HG03520 (cell line): Measurements from ENCODE around the gene DAZAP2.

Source experiments
- ATAC-seq: cut with Tn5 transposase; IDR thresholded peaks from one replicate; pipeline ENCODE4 v1.9.1; 2021; ENCODE audit warnings: mild to moderate bottlenecking, moderate library complexity; ENCODE audit not compliant: unreplicated experiment

The DAZAP2 gene, protein sequence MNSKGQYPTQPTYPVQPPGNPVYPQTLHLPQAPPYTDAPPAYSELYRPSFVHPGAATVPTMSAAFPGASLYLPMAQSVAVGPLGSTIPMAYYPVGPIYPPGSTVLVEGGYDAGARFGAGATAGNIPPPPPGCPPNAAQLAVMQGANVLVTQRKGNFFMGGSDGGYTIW

DNA sequence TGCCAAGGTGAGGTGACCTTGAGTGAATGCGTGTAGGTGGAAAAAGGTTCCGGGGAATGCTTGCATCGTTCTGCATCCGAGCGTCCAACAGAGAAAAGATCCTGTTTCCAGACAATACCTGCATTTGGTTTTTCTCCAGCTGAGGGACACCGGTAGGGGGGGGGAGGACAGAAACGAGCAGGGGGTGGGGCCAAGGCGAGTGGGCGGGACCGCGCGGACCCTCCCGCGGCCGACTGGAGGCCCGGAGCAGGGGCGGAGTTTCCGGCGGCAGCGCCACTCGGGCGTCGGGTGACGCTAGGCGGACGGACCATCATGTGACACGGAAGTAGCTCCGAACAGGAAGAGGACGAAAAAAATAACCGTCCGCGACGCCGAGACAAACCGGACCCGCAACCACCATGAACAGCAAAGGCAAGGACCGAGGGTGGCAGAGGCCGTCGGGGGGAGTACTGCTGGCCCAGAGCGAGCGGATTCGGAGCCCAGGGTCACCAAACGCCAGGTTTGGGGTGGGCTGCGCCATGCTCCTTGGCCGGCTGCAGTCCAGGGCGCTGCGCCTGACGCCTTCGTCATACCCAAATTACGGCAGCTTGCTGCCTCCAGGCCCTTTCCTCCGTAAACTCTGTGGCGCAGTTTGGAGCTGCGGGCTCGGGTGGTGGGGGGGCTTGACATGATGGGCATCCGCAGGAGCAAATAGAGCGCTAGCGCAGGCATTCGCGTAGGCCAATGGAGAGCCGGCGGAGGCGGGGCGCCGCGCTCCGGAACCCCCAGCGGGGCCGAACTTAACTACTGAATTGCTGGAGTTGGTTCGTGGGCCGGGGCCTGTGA lies at the start of gene DAZAP2:
Gene DAZAP2, plus strand, starts transcription at position 317 of the 825 bp plus-strand sequence. Its CDS starts 82 bp downstream, at position 399.
- ATAC-seq, result peak; percentile 86

GRCh38 chr12:51189790-51190355 lies 48.8 kb upstream of the DAZAP2 start:
- no peak for ATAC-seq

DNA sequence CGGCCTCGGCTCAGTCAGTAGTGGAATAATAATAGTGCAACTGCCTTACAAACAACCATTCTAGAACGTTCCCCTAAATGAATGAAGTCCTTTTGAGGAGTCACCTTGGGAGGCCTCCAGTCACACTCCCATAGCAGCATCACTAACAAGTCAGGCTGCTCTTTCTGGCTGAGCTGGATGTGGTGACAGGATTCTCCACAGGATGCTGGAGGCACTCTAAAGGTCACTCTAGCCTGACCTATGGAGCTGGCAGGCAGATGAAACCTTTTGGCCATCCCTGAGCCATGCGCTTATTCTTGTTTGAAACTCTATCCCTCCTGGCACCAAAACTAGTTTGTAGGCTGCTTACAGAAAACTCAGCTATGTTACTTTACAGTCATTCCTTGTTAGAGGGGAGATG lies 47.8 kb upstream of the DAZAP2 start:
- ATAC-seq, result no peak

GRCh38 chr12:51191516-51192283 lies 46.9 kb upstream of the DAZAP2 start:
- no peak for ATAC-seq

GRCh38 chr12:51192284-51192671 lies 46.3 kb upstream of the DAZAP2 start:
- no peak for ATAC-seq

- no peak for ATAC-seq
Measured at GRCh38 chr12:51195841-51196240, 42.8 kb upstream of the DAZAP2 start.

DNA sequence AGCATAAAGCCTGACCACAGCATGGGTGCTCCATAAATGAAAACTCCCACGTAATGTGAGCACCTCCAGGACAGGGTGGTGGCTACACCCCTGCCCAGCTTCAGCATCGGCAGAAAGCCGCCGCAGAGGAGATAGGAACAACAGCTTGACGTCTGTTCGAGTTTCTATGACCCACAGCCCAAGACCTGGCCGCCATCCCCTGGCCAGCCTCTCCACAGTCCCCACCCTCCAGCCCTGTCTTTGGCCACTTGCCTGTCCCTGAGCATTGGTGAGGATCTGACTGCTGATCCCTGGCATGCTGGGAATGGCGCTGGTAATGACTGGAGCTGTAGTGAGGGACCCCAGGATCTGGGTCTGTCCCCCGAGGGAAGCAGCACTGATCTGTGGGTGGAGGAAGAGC lies 42.1 kb upstream of the DAZAP2 start:
- ATAC-seq, result no peak

DNA sequence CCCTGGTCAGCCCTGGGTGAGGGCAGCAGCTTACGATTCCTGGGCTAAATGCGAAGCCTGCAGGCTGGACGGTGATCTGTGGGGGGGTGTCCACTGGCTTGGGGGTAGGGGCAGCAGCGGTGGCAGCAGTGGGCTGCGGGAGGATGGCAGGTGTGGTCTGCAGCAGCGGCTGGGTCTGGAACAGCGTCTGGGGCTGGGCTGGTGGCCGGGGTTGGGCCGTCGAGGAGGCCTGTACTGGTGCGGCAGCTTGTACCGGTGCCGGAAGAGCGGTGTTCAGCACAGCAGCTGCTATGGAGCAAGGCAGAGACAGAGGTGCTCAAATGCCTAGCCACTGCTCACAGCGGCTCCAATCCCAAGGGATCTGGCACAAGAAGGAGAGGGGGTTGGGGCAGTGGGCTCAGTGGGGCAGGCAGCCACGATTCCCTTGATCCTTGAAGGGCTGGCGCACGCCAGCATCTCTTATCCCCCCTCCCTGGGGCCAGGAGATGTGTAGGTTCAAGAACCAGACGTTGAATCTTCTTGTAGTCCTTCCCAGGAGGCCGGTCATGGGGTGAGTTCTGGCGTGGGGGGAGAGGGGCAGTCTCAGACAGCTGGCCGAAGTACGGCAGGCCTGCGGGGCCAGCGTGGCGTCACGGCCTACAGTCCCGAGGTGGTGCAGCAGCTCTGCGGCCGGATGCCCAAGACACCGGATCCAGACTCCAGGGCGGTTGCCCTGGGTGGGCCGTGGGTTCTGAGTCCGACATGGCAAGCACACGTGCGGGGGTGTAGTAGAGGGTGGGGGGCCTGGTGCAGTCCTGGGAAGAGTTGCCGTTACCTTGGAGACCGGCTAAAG lies 40.7 kb upstream of the DAZAP2 start:
- ATAC-seq, result no peak

- ATAC-seq, result no peak
Measured at GRCh38 chr12:51198568-51199365, 39.9 kb upstream of the DAZAP2 start.

GRCh38 chr12:51199366-51199945 lies 39.2 kb upstream of the DAZAP2 start:
- ATAC-seq, result no peak

DNA sequence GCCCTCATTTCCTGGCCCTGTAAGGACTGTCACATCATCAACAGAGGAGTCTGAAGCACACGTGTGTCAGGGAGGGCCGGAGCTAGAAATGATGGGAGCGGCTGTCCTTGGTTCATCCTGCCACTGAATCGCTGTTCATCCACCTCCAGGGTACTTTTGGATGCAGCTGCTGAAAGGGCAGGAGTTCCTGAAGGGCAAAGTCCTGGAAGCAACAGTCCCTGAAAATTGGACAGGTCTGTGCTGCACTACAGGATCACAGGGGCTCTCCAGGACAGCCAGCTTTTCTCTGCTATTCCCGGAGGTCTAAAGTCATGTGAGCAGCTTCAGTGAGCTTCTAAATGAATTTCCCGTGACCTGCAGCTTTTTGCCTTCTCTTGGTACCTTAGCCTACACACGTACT lies 38.5 kb upstream of the DAZAP2 start:
- ATAC-seq, result no peak

DNA sequence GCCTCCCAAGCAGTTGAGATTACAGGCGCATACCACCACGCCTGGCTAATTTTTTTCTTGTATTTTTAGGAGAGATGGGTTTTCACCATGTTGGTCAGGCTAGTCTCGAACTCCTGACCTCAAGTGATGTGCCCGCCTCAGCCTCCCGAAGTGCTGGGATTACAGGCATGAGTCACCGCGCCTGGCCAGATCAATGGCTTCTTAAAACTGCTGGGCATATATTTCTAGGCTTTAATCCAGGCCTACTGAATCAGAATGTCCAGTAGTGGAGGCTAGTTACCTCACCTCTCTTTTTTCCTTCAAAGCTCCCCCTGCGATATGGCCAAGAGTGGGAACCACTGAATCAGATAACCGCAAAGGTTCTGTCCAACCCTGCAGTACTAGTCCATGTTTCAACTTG lies 37.8 kb upstream of the DAZAP2 start:
- ATAC-seq, result no peak

DNA sequence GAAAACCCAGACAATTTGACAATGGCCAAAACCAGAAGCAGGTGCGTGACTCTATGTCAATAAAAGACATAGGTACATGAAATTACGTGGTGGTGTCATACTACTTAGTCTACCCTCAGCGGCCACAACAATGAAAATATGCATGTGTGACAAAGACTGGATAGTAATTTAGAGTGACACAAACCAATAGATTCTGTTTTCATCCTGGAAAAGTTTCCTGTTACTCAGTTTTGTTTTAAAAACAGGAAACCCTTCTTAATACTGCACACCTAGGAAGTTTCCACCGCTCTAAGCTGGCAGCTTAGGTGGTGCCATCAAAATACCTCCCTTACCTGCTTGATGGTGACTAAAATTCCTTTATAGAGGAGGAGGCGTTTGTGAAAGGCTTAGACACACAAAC lies 35.9 kb upstream of the DAZAP2 start:
- ATAC-seq, result no peak

DNA sequence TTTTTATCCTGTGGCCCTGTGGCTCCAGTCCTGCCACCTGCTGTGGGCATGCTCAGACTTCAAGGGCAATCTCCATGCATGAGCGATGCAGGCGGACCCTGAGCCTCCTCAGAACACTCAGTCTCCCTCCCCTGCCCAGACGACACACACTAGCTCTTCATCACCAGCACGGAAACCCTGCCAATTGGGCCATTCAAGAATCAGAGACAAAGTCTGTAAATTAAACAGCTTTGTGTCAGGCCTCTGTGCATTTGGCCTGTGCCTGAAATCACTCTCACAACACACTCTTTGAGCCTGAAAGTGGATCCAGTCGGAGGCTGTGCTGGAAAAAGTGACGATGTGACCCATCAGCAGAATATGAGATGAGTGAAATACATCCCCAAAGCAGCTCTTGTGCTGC lies 33.3 kb upstream of the DAZAP2 start:
- ATAC-seq, result no peak

DNA sequence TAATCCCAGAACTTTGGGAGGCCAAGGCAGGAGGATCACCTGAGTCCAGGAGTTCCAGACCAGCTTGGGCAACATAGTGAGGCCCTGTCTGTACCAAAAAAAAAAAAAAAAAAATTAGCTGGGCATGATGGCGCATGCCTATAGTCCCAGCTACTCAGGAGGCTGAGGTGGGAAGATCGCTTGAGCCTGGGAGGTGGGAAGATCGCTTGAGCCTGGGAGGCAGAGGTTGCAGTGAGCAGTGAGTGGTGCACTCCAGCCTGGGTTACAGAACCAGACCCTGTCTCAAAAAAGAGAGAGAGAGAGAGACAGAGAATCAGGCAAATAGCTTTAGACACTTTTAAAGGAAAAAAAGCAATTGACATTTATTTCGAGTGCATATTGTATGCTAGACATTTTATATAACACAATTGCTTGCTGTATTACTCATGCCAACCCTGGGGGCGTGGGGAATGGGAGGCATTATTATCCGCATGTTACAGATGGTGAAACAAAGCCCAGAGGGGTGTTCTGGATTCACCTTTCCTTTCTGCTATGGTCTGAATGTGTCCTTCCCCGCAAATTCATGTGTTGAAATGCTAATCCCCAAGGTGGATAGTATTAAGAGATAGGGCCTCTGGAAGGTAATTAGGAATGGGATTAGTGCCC lies 30.5 kb upstream of the DAZAP2 start:
- no peak for ATAC-seq

GRCh38 chr12:51209259-51209658 lies 29.4 kb upstream of the DAZAP2 start:
- no peak for ATAC-seq

GRCh38 chr12:51210690-51211395 lies 27.8 kb upstream of the DAZAP2 start:
- ATAC-seq, result no peak

GRCh38 chr12:51214895-51215294 lies 23.7 kb upstream of the DAZAP2 start:
- ATAC-seq, result no peak
